Thyroid gland (tissue), 4 donors: ENCODE data around the gene NEXN. TPM values are rescaled to one million over a fixed set of nuclear protein-coding genes. Genes with fewer than 3 reads are reported as not detected.

Experiments
- DNase-seq, 2 donors: peaks; one replicate each; pipeline ENCODE4 v3.0.0-alpha.2; 2019
- H3K27ac ChIP-seq, 3 donors: fragments of 200-600 bp; sonication (generic); 1 replicate in 2 of 3; 2 replicates in 1 of 3; pipeline ENCODE4 v1.5.1; 2016 to 2019; ENCODE audit warnings: mild to moderate bottlenecking in 1 of 3, moderate library complexity in 1 of 3
- H3K27me3 ChIP-seq: fragments of 200-600 bp; sonication (generic); one replicate; pipeline ENCODE4 v1.5.1; 2019
- H3K36me3 ChIP-seq, 2 donors: fragments of 200-600 bp; sonication (generic); one replicate each; pipeline ENCODE4 v1.5.1; 2016 to 2019
- H3K4me1 ChIP-seq, 2 donors: fragments of 200-600 bp; sonication (generic); one replicate each; pipeline ENCODE4 v1.5.1; 2017 to 2019
- H3K4me3 ChIP-seq, 3 donors: fragments of 200-600 bp; sonication (generic); replicated peaks in 1 of 3; 1 replicate in 2 of 3; 2 replicates in 1 of 3; pipeline ENCODE4 v1.5.1; 2016; ENCODE audit warnings: mild to moderate bottlenecking in 1 of 3
- H3K9me3 ChIP-seq: fragments of 200-600 bp; sonication (generic); one replicate; pipeline ENCODE4 v1.5.1; 2017
- CTCF ChIP-seq, 6 experiments: fragments of 200-600 bp in 3 of 6; fragments of 450-650 bp in 3 of 6; sonication (generic) in 3 of 6; IDR thresholded peaks; one replicate each; pipeline ENCODE4 v1.5.1; 2016 to 2019; ENCODE audit warnings: antibody characterized with exemption in 6 of 6, mild to moderate bottlenecking in 2 of 6, inconsistent platforms in 1 of 6, moderate library complexity in 1 of 6
- POLR2A ChIP-seq, 2 donors: fragments of 450-650 bp; IDR thresholded peaks; one replicate each; pipeline ENCODE4 v1.6.1; 2017; ENCODE audit warnings: antibody characterized with exemption in 2 of 2, mild to moderate bottlenecking in 2 of 2, moderate library complexity in 1 of 2
- WGBS, 2 donors: methylation state at CpG; one replicate each; pipeline ENCODE4 v1.1.5; 2017; 5-methylcytosine and 5-hydroxymethylcytosine counted together
- intact Hi-C: fragments of 100-400 bp; cut with DNase I; formaldehyde crosslinking; loops from one replicate; pipeline ENCODE4 v1.15.1; 2023
- total RNA-seq, 4 donors: library from RNA; depleted of rRNA; stranded (reverse); fragments of >200 nt; gene quantifications; one replicate each; pipeline ENCODE4 v1.2.3, GENCODE V29; 2016

Gene NEXN
- 10 to 100 TPM in 3 of 4 donors, 1 to 10 TPM in 1; 5.7 to 16.5 (median 11.0) TPM for total RNA-seq

GRCh38 chr1:77888081-77888780, at the start of gene NEXN:
TSS of gene NEXN (plus strand) at chr1:77888624. CDS start at chr1:77916107, 27,483 bp downstream.
- peak within 1 kb of the TSS; percentile 84 to 96 (median 88) for H3K27ac ChIP-seq
- DNase-seq: peak; percentile 80 to 84
- TF ChIP-seq CTCF (IDR thresholded peaks at IDR 0.05) (no peak), POLR2A (IDR thresholded peaks at IDR 0.05) (peak in 1 of 2 donors; percentile 82)
- H3K9me3 ChIP-seq: no peaks in the 10 kb centered on the region
- H3K36me3 ChIP-seq: no peaks in the 10 kb centered on the region
- intact Hi-C loops: no loop called here
- peaks cover 7 to 18% of the 10 kb centered on the region in 2 donors for H3K4me1 ChIP-seq
- no peaks in the 10 kb centered on the region for H3K27me3 ChIP-seq
- WGBS, 2 donors: 2 to 17% methylated on average over 8 to 19 of the region's 36 CpGs
- H3K4me3 ChIP-seq: peak within 1 kb of the TSS; percentile 13 to 88 (median 74)

GRCh38 chr1:77841574-77841973, 46.9 kb upstream of the NEXN start:
- Histone ChIP-seq H3K4me3 (no peak overlapping the region), H3K9me3 (no peaks in the 10 kb centered on the region), H3K27me3 (no peaks in the 10 kb centered on the region), H3K4me1 (peaks cover 4 to 9% of the 10 kb centered on the region in 2 donors), H3K36me3 (no peaks in the 10 kb centered on the region), H3K27ac (no peak overlapping the region)
- 55 to 81% methylated on average over 1 of the region's 1 CpG for WGBS, 2 donors
- DNase-seq: no peak
- TF ChIP-seq CTCF (IDR thresholded peaks at IDR 0.05): no peak
- intact Hi-C loops: no loop called here

GRCh38 chr1:77845951-77846350, 42.5 kb upstream of the NEXN start:
- 95 to 98% methylated on average over 1 of the region's 1 CpG for WGBS, 2 donors
- Histone ChIP-seq H3K9me3 (no peaks in the 10 kb centered on the region), H3K4me1 (peaks cover 11 to 13% of the 10 kb centered on the region in 2 donors), H3K27ac (no peak overlapping the region), H3K27me3 (no peaks in the 10 kb centered on the region), H3K4me3 (no peak overlapping the region), H3K36me3 (no peaks in the 10 kb centered on the region)
- intact Hi-C loops: no loop called here
- TF ChIP-seq POLR2A (IDR thresholded peaks at IDR 0.05) (no peak), CTCF (IDR thresholded peaks at IDR 0.05) (no peak)
- DNase-seq: no peak

- no peaks in the 10 kb centered on the region for H3K9me3 ChIP-seq
- no peak overlapping the region for H3K27ac ChIP-seq
- H3K36me3 ChIP-seq: no peaks in the 10 kb centered on the region
- H3K4me3 ChIP-seq: no peak overlapping the region
- H3K4me1 ChIP-seq: peaks cover 11 to 13% of the 10 kb centered on the region in 2 donors
- no peak for DNase-seq
- WGBS, 2 donors: 57 to 60% methylated on average over 3 of the region's 3 CpGs
- intact Hi-C loops: no loop called here
- TF ChIP-seq CTCF (IDR thresholded peaks at IDR 0.05) (no peak), POLR2A (IDR thresholded peaks at IDR 0.05) (no peak)
- no peaks in the 10 kb centered on the region for H3K27me3 ChIP-seq
Measured at GRCh38 chr1:77846966-77847365, 41.5 kb upstream of the NEXN start.

DNA sequence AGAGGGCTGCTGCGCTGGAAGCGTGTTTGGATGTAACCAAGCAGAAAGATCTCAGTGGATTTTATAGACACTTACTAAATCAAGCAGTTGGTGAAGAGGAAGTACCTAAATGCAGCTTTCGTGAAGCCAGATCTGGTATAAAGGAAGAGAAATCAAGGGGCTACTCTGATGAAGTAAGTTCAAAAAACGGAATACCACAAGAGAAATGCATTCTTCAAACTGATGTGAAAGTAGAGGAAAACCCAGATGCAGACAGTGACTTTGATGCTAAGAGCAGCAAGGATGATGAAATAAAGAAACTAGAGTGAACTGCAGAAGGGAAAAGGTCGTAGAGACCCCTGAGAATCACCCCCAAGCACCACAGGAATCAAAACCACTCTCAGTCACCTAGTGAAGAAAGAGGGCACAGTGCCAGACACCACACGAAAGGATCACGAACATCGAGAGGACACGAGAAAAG, 40.8 kb upstream of the NEXN start:
- WGBS, 2 donors: 53 to 54% methylated on average over 9 of the region's 9 CpGs
- H3K4me3 ChIP-seq: no peak overlapping the region
- H3K4me1 ChIP-seq: peaks cover 11 to 13% of the 10 kb centered on the region in 2 donors
- no peak overlapping the region for H3K27ac ChIP-seq
- TF ChIP-seq CTCF (IDR thresholded peaks at IDR 0.05) (no peak), POLR2A (IDR thresholded peaks at IDR 0.05) (no peak)
- DNase-seq: no peak
- H3K36me3 ChIP-seq: no peaks in the 10 kb centered on the region
- H3K9me3 ChIP-seq: no peaks in the 10 kb centered on the region
- no peaks in the 10 kb centered on the region for H3K27me3 ChIP-seq
- intact Hi-C loops: no loop called here
